GM21423 (cell line): Measurements from ENCODE around the gene CCR4.
"Not testable (repeated sequence)": the region's sequence is repeated elsewhere in the genome, so short reads cannot be mapped to it uniquely, and the experiment has no call there.

Experiments
- ATAC-seq: cut with Tn5 transposase; IDR thresholded peaks from one replicate; pipeline ENCODE4 v1.9.1; 2021; ENCODE audit warnings: mild to moderate bottlenecking, moderate library complexity; ENCODE audit not compliant: unreplicated experiment

Gene CCR4

GRCh38 chr3:32951410-32951811 is at the start of gene CCR4:
Gene CCR4, plus strand, starts transcription at chr3:32951644. Its CDS starts 1,779 bp downstream, at chr3:32953423.
- no peak for ATAC-seq

GRCh38 chr3:32902887-32903371 is 48.5 kb upstream of the CCR4 start:
- ATAC-seq: peak; percentile 51

GRCh38 chr3:32903953-32904352 is 47.5 kb upstream of the CCR4 start:
- ATAC-seq: no peak

GRCh38 chr3:32909999-32910398 is 41.4 kb upstream of the CCR4 start:
- no peak for ATAC-seq

GRCh38 chr3:32910954-32911353 is 40.5 kb upstream of the CCR4 start:
- ATAC-seq: no peak

GRCh38 chr3:32912046-32912445 is 39.4 kb upstream of the CCR4 start:
- no peak for ATAC-seq

GRCh38 chr3:32913790-32914446 is 37.5 kb upstream of the CCR4 start:
- ATAC-seq: no peak

- no peak for ATAC-seq
Observed at GRCh38 chr3:32919920-32920319, 31.5 kb upstream of the CCR4 start.

GRCh38 chr3:32922078-32922477 is 29.4 kb upstream of the CCR4 start:
- no peak for ATAC-seq

GRCh38 chr3:32930161-32930560 is 21.3 kb upstream of the CCR4 start:
- ATAC-seq: no peak

GRCh38 chr3:32931273-32931672 is 20.2 kb upstream of the CCR4 start:
- not testable (repeated sequence) for ATAC-seq

GRCh38 chr3:32934150-32934742 is 17.2 kb upstream of the CCR4 start:
- no peak for ATAC-seq

GRCh38 chr3:32937331-32937730 is 14.1 kb upstream of the CCR4 start:
- no peak for ATAC-seq

GRCh38 chr3:32939531-32940284 is 11.7 kb upstream of the CCR4 start:
- ATAC-seq: not testable (repeated sequence)

GRCh38 chr3:32940726-32941125 is 10.7 kb upstream of the CCR4 start:
- no peak for ATAC-seq

- ATAC-seq: no peak
Observed at GRCh38 chr3:32945136-32945535, 6.3 kb upstream of the CCR4 start.

GRCh38 chr3:32945598-32945997 is 5.8 kb upstream of the CCR4 start:
- ATAC-seq: not testable (repeated sequence)

- ATAC-seq: peak; percentile 16
Observed at GRCh38 chr3:32946973-32947788, 4.3 kb upstream of the CCR4 start.

- ATAC-seq: peak; percentile 88
Observed at GRCh38 chr3:32947789-32948238, 3.6 kb upstream of the CCR4 start.

GRCh38 chr3:32948625-32949445 is 2.6 kb upstream of the CCR4 start:
- ATAC-seq: no peak
